ENCODE results near the gene MB21D2.

DNA sequence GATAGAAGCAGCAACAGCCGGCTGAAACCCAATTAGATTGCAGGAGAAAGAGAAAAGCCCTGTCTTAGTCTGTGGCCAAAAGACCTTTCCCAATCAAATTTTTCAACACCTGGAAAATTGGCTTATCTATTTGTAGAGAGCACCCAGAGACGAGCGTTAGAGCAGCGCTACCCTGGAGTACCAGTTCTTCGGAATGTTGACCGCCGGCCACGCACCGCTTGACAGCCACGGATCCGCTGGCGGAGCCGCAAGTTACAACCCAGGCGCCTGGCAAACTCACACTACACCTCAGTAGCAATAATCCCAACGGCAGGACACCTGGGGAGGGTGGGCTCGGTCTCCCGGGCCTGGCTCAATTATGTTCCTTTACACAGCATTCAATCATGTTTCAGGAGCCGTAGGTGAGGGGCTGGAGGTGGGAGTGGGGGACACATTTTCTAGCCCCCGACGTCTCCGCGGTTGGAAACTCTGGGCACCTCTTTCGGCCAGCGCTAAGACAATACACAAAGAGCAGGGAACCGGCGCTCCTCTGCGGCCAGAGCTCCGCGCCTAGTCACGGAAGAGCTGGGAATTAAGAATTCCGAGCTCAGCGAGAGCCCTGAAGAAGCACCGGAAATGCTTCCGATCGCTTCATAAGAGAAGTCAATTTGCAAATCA is 1.2 kb downstream of the MB21D2 start:
- TF ChIP-seq CTCF (IDR thresholded peaks at IDR 0.05) (no peak), POLR2A (IDR thresholded peaks at IDR 0.05) (no peak)
